Measurements from ENCODE around the gene DOCK9. TPM values are rescaled to one million over a fixed set of nuclear protein-coding genes. Genes with fewer than 3 reads are reported as not detected.

The DOCK9 gene
- total RNA-seq, 1 donor from 2014 or later = 56.3 TPM

DNA sequence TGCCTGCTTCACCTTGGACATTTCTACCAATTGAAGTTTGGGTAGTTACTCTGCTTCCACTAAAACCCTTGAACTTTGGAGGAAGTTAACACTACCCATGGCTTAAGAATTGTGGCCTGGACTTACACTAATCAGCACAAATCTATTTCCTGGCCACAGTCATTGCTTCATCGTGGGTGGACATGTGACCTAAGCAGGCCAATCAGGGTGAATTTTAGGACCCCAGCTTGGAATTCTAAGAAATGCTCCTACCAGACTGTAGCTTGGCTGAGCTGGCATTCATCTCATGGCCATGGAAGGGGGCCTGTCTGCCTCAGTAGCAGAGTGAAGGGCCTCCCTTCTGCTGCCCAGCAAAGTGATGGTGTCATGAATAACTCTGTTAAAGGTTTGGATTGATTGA, 167.1 kb downstream of the DOCK9 start:
- Mint-ChIP-seq H3K27ac (ENCODE audit: unreplicated experiment) (no peak overlapping the region), H3K27me3 (ENCODE audit: low read depth, unreplicated experiment) (no peaks in the 10 kb centered on the region), H3K9me3 (ENCODE audit: unreplicated experiment) (no peaks in the 10 kb centered on the region), H3K36me3 (ENCODE audit: low read depth, unreplicated experiment) (peaks cover 12% of the 10 kb centered on the region), H3K4me3 (ENCODE audit: unreplicated experiment) (no peak overlapping the region), H3K4me1 (ENCODE audit: low read depth, unreplicated experiment) (no peaks in the 10 kb centered on the region)
- no peak overlapping the region for H2AFZ ChIP-seq (ENCODE audit: low read depth, low read length)
- H3K79me2 ChIP-seq (ENCODE audit: insufficient read depth, low read length) = no peaks in the 10 kb centered on the region
- H3K9me3 ChIP-seq (ENCODE audit: insufficient read depth, low read depth, low read length) = no peaks in the 10 kb centered on the region
- no peak overlapping the region for H3K4me2 ChIP-seq (ENCODE audit: low read length)
- FAIRE-seq = no peak
- no peak overlapping the region for H3K27ac ChIP-seq (ENCODE audit: low read depth, low read length)
- no peaks in the 10 kb centered on the region for H3K27me3 ChIP-seq (ENCODE audit: insufficient read depth, low read length)
- H3K9ac ChIP-seq (ENCODE audit: low read length) = no peak overlapping the region
- TF ChIP-seq, protein P1, sequence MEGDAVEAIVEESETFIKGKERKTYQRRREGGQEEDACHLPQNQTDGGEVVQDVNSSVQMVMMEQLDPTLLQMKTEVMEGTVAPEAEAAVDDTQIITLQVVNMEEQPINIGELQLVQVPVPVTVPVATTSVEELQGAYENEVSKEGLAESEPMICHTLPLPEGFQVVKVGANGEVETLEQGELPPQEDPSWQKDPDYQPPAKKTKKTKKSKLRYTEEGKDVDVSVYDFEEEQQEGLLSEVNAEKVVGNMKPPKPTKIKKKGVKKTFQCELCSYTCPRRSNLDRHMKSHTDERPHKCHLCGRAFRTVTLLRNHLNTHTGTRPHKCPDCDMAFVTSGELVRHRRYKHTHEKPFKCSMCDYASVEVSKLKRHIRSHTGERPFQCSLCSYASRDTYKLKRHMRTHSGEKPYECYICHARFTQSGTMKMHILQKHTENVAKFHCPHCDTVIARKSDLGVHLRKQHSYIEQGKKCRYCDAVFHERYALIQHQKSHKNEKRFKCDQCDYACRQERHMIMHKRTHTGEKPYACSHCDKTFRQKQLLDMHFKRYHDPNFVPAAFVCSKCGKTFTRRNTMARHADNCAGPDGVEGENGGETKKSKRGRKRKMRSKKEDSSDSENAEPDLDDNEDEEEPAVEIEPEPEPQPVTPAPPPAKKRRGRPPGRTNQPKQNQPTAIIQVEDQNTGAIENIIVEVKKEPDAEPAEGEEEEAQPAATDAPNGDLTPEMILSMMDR (IDR thresholded peaks at IDR 0.05; ENCODE audit: insufficient read depth, low read depth, low read length) = no peak
- TF ChIP-seq EZH2 (IDR thresholded peaks at IDR 0.05; ENCODE audit: insufficient read depth, low read length) = no peak
- H3K4me1 ChIP-seq (ENCODE audit: insufficient read depth, low read length) = no peaks in the 10 kb centered on the region
- DNase-seq (ENCODE audit: low read depth) = no peak
- H4K20me1 ChIP-seq (ENCODE audit: insufficient read depth, low read length) = no peaks in the 10 kb centered on the region
- H3K36me3 ChIP-seq (ENCODE audit: insufficient read depth, low read length) = no peaks in the 10 kb centered on the region
- no peak overlapping the region for H3K4me3 ChIP-seq (ENCODE audit: insufficient read depth, low read depth, low read length)

DNA sequence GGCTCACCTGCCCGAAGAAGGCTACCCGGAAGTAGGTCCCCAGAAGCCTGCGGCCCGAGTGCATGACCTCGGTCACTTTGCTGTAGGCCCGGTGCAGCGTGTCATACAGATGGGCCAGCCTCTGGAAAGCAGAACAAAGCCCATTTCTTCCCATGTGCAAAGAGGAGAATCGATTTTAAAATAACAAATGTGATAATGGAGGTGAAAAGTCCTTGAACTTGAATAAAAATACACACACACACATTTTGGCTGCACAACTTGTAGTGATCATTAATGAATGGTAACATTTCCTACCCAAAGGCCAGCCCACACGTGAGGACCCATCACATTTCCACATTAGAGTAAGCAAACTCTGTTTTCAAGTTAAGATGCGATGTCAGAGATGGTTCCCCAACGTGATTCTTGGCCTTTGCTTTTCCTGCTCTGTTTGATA, 168.5 kb downstream of the DOCK9 start:
- no peak overlapping the region for H3K9ac ChIP-seq (ENCODE audit: low read length)
- no peaks in the 10 kb centered on the region for H3K27me3 ChIP-seq (ENCODE audit: insufficient read depth, low read length)
- no peaks in the 10 kb centered on the region for H3K4me1 ChIP-seq (ENCODE audit: insufficient read depth, low read length)
- Mint-ChIP-seq H3K4me1 (ENCODE audit: low read depth, unreplicated experiment) (no peaks in the 10 kb centered on the region), H3K27ac (ENCODE audit: unreplicated experiment) (no peak overlapping the region), H3K9me3 (ENCODE audit: unreplicated experiment) (no peaks in the 10 kb centered on the region), H3K36me3 (ENCODE audit: low read depth, unreplicated experiment) (peaks cover 21% of the 10 kb centered on the region), H3K27me3 (ENCODE audit: low read depth, unreplicated experiment) (no peaks in the 10 kb centered on the region), H3K4me3 (ENCODE audit: unreplicated experiment) (no peak overlapping the region)
- H3K79me2 ChIP-seq (ENCODE audit: insufficient read depth, low read length) = no peaks in the 10 kb centered on the region
- TF ChIP-seq EZH2 (IDR thresholded peaks at IDR 0.05; ENCODE audit: insufficient read depth, low read length) = no peak
- TF ChIP-seq, protein P1 (IDR thresholded peaks at IDR 0.05; ENCODE audit: insufficient read depth, low read depth, low read length) = no peak
- H3K9me3 ChIP-seq (ENCODE audit: insufficient read depth, low read depth, low read length) = no peaks in the 10 kb centered on the region
- no peak for FAIRE-seq
- H4K20me1 ChIP-seq (ENCODE audit: insufficient read depth, low read length) = no peaks in the 10 kb centered on the region
- no peak overlapping the region for H3K4me2 ChIP-seq (ENCODE audit: low read length)
- H3K36me3 ChIP-seq (ENCODE audit: insufficient read depth, low read length) = no peaks in the 10 kb centered on the region
- no peak for DNase-seq (ENCODE audit: low read depth)
- H2AFZ ChIP-seq (ENCODE audit: low read depth, low read length) = no peak overlapping the region
- no peak overlapping the region for H3K4me3 ChIP-seq (ENCODE audit: insufficient read depth, low read depth, low read length)
- no peak overlapping the region for H3K27ac ChIP-seq (ENCODE audit: low read depth, low read length)

GRCh38 chr13:98807774-98808173, 170.1 kb downstream of the DOCK9 start:
- H3K27ac Mint-ChIP-seq (ENCODE audit: unreplicated experiment) = no peak overlapping the region
- no peaks in the 10 kb centered on the region for H3K36me3 ChIP-seq (ENCODE audit: insufficient read depth, low read length)

More at GRCh38 chr13:98807774-98808173, 170.1 kb downstream of the DOCK9 start:
- DNase-seq (ENCODE audit: low read depth) (no peak), FAIRE-seq (no peak)
- Histone ChIP-seq H3K79me2 (ENCODE audit: insufficient read depth, low read length) (no peaks in the 10 kb centered on the region), H3K27me3 (ENCODE audit: insufficient read depth, low read length) (no peaks in the 10 kb centered on the region), H3K4me2 (ENCODE audit: low read length) (no peak overlapping the region), H3K4me1 (ENCODE audit: insufficient read depth, low read length) (no peaks in the 10 kb centered on the region), H3K9ac (ENCODE audit: low read length) (no peak overlapping the region), H3K4me3 (ENCODE audit: insufficient read depth, low read depth, low read length) (no peak overlapping the region), H3K9me3 (ENCODE audit: insufficient read depth, low read depth, low read length) (no peaks in the 10 kb centered on the region), H3K27ac (ENCODE audit: low read depth, low read length) (no peak overlapping the region), H2AFZ (ENCODE audit: low read depth, low read length) (no peak overlapping the region), H4K20me1 (ENCODE audit: insufficient read depth, low read length) (no peaks in the 10 kb centered on the region)
- no peaks in the 10 kb centered on the region for H3K27me3 Mint-ChIP-seq (ENCODE audit: low read depth, unreplicated experiment)
- TF ChIP-seq, protein P1 (IDR thresholded peaks at IDR 0.05; ENCODE audit: insufficient read depth, low read depth, low read length) = no peak
- no peak for TF ChIP-seq EZH2 (IDR thresholded peaks at IDR 0.05; ENCODE audit: insufficient read depth, low read length)
- H3K36me3 Mint-ChIP-seq (ENCODE audit: low read depth, unreplicated experiment) = peaks cover 23% of the 10 kb centered on the region
- H3K4me3 Mint-ChIP-seq (ENCODE audit: unreplicated experiment) = no peak overlapping the region
- no peaks in the 10 kb centered on the region for H3K9me3 Mint-ChIP-seq (ENCODE audit: unreplicated experiment)
- H3K4me1 Mint-ChIP-seq (ENCODE audit: low read depth, unreplicated experiment) = no peaks in the 10 kb centered on the region
